ENCODE results near the gene PDCD1LG2.

The PDCD1LG2 gene

GRCh38 chr9:5532790-5533189 lies 22.5 kb downstream of the PDCD1LG2 start:
- DNase-seq, result no peak

- DNase-seq, result no peak
Observed at GRCh38 chr9:5536684-5537083, 26.4 kb downstream of the PDCD1LG2 start.

- no peak for DNase-seq
Observed at GRCh38 chr9:5543875-5544702, 33.8 kb downstream of the PDCD1LG2 start.

GRCh38 chr9:5549658-5550650 lies 39.6 kb downstream of the PDCD1LG2 start:
- DNase-seq, result no peak

- no peak for DNase-seq
Observed at GRCh38 chr9:5551368-5552150, 41.2 kb downstream of the PDCD1LG2 start.

- DNase-seq, result no peak
Observed at GRCh38 chr9:5552301-5552700, 42.0 kb downstream of the PDCD1LG2 start.

- no peak for DNase-seq
Observed at GRCh38 chr9:5553211-5553610, 42.9 kb downstream of the PDCD1LG2 start.

- DNase-seq, result no peak
Observed at GRCh38 chr9:5554254-5554653, 43.9 kb downstream of the PDCD1LG2 start.

GRCh38 chr9:5556101-5556705 lies 45.9 kb downstream of the PDCD1LG2 start:
- DNase-seq, result no peak

GRCh38 chr9:5557606-5558587 lies 47.6 kb downstream of the PDCD1LG2 start:
- DNase-seq, result no peak

GRCh38 chr9:5559659-5560058 lies 49.3 kb downstream of the PDCD1LG2 start:
- DNase-seq, result no peak

- no peak for DNase-seq
Observed at GRCh38 chr9:5560443-5561100, 50.2 kb downstream of the PDCD1LG2 start.

- no peak for DNase-seq
Observed at GRCh38 chr9:5561828-5562488, 51.6 kb downstream of the PDCD1LG2 start.

GRCh38 chr9:5562806-5563416 lies 52.6 kb downstream of the PDCD1LG2 start:
- DNase-seq, result no peak

- DNase-seq, result no peak
Observed at GRCh38 chr9:5563417-5563815, 53.1 kb downstream of the PDCD1LG2 start.

- DNase-seq, result no peak
Observed at GRCh38 chr9:5563886-5564285, 53.6 kb downstream of the PDCD1LG2 start.

- no peak for DNase-seq
Observed at GRCh38 chr9:5566054-5566618, 55.8 kb downstream of the PDCD1LG2 start.

- no peak for DNase-seq
Observed at GRCh38 chr9:5568868-5569267, 58.5 kb downstream of the PDCD1LG2 start.

GRCh38 chr9:5569409-5569808 lies 59.1 kb downstream of the PDCD1LG2 start:
- no peak for DNase-seq

All from NCI-H187 treated with DMSO at 0.1 percent for 48 hours (cell line).